ELR (cell line): ENCODE data around the gene NUTF2.
A peak's percentile ranks its signal among the peaks of the same experiment; 100 is the strongest.
"Not testable (repeated sequence)": the region's sequence is repeated elsewhere in the genome, so short reads cannot be mapped to it uniquely, and the experiment has no call there.

Experiments
- DNase-seq: peaks from one replicate; pipeline ENCODE4 v3.0.0-alpha.2; 2015; ENCODE audit warnings: low read depth

Gene NUTF2

DNA sequence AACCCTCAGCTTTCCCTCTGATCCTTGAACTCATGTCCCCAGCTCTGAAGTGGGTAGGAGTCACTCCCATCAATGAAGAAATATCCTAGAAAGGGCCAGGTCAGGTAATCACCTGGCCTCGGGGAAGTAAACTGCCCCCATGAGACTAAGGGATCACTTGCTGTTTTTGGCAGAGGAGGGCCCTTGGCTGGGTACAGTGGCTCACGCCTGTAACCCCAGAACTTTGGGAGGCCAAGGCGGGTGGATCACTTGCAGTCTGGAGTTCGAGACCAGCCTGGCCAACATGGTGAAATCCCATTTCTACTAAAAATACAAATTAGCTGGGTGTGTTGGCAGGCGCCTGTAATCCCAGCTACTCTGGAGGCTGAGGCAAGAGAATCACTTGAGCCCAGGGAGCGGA, 17.3 kb downstream of the NUTF2 start:
- not testable (repeated sequence) for DNase-seq

DNA sequence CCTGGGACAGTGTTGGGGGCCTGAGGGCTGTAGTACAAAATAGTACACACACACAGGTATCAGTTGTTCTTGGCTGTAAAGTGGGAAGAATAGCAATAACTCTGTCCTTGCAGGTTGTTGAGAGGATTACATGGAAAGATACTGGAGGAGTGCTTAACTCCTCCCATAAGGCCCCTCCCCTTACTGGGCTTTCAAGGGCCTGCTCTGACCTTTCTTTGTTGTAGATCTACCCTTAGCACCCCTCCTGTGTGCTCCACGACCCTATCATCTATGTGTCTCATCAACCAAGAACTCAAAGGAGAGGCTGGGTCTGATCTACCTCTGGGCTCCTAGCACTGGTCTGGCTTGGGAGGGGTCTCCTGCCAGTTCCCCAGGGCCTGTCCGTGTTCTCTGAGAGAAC, 17.9 kb downstream of the NUTF2 start:
- no peak for DNase-seq

DNA sequence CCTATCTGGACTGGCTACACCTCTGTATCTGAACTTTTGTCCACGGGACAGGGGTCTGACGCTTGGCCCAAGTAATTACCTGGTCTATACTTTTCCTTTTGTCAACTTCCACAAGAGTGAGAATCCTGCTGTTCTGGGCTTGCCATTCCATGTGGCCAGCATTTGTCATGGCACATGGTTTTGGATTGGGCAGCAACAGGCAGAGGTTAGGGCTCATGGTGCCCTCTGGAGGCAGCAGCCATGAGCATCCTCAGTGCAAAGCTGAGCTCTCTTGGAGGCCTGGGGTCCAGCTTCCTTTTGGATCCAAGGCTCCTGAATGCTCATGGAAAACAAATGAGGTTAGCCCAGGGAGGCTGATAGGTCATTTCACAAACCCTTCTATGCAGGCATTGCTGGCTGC, 18.6 kb downstream of the NUTF2 start:
- DNase-seq: peak; percentile 72

DNA sequence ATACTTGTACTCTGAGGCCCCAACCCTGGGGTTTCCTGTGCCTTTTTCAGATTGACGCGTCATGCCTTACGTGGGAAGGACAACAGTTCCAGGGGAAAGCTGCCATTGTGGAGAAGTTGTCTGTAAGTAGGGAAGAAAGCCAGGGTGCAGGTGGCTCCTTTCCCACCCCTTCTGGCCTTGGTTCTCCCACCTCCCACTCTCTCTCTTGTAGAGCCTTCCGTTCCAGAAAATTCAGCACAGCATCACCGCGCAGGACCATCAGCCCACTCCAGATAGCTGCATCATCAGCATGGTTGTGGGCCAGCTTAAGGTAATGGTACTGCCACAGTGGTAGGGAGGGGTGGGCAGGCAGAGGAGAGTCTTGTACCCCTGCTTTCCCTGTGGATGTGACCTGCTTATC, 21.6 kb downstream of the NUTF2 start:
- no peak for DNase-seq

DNA sequence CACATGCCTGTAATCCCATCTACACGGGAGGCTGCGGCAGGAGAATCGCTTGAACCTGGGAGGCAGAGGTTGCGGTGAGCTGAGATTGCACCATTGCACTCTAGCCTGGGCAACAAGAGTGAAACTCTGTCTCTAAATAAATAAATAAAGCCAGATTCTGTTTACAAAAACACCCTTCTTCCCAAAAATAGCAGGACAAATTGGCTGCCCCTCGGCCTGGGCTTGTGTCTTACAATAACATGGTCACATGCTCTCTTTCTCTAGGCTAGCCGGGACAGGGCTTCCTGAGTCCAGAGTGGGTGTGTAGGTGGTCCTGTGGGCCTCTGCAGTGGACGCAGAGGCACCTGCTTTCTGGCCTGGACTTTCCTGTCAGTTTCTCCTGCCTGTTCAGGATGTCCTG, 22.9 kb downstream of the NUTF2 start:
- no peak for DNase-seq

DNA sequence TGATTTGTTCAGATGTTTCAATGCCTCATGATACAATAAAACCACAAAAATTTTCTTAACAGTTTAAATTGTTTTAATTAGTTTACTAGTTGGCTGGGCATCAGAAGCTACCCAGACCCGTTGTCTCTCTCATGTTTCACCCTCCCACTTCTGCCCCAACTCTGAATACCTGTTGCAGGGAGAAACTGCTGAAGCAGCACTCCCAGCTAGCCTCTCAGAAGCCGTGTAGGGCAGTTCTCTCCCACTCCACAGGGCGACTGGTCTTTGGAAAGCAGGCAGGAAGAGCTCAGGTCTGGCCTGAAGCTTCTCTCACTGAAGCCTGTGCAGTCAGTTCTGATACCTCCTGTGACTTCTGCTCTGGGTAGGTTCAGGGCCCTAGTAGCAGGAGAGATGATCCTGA, 24.5 kb downstream of the NUTF2 start:
- no peak for DNase-seq

DNA sequence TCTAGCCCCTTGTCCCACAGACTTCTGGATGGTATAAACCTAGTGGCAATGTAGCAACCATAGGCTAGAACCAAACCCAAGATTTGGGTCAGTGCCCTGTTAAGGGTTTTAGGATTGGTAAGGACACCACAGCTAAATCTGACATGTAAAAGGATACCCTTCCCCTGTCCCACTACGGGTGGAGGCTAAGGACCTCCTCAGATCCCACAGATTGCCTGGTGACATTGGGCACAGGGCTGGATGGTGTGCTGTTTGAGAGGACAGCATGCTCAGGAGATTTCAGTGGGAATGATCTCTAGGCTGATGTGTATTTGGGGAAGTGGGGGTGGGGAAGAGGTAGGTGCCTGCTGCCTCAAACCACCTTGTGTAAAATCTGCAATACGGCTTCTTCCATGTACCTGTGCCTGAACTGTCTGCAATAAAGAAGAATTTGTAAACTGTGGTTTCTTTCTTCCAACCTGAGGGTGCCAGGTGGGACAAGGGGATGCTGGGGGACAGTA, 25.4 kb downstream of the NUTF2 start:
- no peak for DNase-seq

DNA sequence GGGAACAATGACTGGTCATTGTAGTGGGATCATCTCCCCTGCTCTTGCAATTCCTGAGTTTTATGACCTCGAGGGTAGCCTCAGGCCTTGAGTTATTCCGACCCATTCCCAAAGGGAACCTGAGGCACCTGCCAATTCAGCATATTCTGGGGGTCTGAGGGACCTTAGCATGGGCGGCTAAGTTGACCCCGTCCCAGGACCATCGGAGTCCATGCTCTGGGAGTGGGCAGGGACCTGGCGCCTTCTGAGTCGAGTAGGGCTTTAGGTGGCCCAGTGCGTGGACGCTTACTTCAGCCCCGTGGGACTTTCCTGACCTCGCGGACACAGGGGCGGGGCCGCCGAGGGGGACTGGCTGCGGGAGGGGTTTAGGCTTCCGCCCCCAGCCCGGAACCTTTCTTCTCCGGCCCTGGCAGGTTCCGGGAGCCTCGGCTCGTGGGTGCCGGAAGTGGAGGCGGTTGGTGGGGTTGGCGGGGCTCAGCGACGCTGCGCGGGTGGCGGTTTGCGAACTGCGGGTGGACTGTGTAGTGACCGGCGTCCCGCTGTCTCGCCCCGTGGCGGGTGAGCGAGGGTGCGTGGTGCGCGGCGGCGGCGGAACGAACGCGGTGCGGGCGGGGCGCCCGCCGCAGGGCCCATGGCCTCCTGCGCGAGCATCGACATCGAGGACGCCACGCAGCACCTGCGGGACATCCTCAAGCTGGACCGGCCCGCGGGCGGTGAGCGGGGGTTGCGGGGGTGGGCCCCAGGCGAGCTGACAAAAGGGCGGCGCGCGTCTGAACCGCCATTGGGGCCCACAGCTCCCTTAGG, 26.1 kb downstream of the NUTF2 start, which contains the start of gene EDC4:
Gene EDC4 (plus strand): TSS at position 422 of the 804 bp plus-strand sequence. CDS start 210 bp downstream, at position 632.
- peak; percentile 90 for DNase-seq

DNA sequence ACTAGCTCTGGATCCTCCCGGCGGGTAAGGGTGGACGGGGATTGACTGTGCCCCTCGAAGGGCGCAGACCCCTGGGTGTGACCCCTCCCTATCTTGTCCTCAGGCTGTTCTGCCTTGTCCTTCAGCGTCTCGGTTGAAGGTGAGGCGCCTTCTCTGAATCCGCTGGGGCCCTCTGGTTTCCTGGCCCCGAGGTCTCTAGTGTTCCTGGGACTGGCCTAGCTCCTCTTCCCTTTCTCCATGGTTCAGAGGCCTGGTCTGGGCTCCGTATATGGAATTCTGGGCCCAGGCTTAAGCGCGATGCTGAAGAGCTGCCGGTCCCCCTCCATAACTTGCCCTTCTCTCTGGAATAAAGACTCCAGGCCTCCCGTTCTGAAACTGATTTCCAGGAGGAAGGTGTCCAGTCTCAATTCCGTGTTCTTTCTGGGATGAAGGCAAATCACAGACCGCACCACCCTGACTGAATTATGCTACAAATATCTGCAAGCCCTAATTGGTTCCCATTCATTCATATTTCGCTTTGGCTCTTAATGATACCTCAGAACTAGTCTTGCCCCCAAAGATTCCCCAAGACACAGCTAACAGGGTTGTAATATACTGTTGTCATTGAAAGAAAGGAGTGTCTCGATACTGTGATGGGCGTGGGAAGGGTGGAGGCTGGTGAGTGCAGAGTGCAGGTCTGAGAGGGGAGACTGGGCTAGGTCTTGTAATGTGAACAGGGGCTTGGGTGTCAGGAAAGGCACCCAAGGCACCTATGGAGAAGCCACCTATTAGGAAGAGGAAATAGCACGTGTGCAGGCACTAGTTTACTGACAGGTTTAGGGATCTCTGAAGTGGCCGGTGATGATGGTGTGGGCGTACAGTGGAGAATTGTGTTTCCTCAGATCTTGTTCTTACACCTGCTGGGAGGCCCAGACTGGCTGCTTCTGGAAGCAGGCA, 27.0 kb downstream of the NUTF2 start:
- peak; percentile 40 for DNase-seq

DNA sequence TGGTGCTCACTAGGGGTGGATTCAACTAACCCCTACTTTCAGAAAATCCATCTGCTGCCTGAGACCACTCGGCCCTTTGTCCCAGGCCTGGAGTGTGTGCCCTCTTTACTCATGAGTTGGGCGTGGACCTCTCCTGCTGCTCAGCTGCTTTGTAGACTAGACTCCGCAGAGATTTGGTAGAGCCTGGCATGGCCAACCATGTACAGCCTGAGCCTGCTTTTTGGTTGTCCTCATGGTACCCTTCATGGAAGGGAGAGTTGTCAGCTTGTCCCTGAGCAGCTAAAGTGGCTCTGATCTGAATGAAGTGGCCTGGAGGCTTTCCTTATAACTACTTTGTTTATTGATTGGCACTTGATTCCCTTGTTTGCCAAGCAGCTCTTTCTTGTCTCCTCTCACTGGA, 27.6 kb downstream of the NUTF2 start:
- DNase-seq: no peak

DNA sequence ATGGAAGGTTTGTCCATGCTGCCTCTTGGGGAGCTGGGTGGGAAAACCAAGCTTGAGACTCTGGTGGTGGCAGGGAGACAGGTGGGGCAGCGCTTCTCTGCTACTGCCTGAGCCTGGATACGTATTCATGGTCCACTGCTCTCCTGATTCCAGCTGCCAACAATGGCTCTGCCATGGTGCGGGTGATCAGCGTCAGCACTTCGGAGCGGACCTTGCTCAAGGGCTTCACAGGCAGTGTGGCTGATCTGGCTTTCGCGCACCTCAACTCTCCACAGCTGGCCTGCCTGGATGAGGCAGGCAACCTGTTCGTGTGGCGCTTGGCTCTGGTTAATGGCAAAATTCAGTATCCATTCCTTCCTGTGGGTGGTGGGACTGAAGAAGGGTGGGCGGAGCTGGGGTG, 30.3 kb downstream of the NUTF2 start:
- no peak for DNase-seq

DNA sequence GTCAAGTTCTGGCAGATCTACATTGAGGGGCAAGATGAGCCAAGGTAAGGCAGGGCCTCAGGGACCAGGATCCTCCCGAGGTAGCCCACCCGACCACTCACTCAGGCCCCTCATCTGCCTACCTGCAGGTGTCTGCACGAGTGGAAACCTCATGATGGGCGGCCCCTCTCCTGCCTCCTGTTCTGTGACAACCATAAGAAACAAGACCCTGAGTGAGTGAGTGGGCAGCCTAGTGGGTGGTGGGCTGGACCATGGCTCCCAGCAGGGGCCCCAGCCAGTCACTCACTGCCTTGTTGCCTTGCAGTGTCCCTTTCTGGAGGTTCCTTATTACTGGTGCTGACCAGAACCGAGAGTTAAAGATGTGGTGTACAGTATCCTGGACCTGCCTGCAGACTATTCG, 31.5 kb downstream of the NUTF2 start:
- no peak for DNase-seq

DNA sequence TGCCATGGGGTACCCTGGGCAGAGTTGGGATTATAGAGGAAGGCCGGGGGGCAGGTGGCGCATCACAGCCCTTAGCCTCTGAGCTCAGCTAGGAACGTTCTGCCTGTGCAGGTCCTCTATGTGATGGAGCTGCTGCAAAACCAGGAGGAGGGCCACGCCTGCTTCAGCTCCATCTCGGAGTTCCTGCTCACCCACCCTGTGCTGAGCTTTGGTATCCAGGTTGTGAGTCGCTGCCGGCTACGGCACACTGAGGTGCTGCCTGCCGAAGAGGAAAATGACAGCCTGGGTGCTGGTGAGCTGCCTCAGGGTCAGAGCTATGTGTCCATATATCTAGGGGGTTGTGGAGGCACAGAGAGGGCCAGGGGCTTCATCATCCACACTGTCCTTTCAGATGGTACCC, 32.1 kb downstream of the NUTF2 start:
- no peak for DNase-seq

DNA sequence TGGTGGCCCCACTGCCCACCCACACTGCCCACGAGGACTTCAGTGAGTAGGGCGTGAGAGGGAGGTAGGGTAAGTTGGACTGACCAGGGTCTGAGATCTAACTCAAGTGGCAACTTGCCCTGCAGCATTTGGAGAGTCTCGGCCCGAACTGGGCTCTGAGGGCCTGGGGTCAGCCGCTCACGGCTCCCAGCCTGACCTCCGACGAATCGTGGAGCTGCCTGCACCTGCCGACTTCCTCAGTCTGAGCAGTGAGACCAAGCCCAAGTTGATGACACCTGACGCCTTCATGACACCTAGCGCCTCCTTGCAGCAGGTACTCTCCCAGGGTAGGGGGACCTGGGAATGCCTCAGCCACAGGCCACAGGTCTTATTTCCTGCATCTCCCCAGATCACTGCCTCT, 32.7 kb downstream of the NUTF2 start:
- DNase-seq: no peak

DNA sequence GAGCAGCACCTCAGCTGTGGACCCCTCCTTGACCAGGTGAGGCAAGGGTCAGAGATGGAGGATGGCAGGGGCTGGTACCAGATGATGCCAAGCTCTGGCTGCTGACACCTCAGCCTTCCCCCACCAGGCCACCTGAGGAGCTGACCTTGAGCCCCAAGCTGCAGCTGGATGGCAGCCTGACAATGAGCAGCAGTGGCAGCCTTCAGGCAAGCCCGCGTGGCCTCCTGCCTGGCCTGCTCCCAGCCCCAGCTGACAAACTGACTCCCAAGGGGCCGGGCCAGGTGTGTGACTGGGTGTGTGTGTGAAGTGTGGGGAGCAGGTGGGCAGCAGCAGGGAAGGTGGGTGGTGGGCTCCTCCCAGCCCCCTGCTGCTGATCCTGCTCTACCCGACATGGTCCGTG, 33.2 kb downstream of the NUTF2 start:
- no peak for DNase-seq

DNA sequence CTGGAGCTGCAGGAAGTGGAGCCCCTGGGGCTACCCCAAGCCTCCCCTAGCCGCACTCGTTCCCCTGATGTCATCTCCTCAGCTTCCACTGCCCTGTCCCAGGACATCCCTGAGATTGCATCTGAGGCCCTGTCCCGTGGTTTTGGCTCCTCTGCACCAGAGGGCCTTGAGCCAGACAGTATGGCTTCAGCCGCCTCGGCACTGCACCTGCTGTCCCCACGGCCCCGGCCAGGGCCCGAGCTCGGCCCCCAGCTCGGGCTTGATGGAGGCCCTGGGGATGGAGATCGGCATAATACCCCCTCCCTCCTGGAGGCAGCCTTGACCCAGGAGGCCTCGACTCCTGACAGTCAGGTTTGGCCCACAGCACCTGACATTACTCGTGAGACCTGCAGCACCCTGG, 33.9 kb downstream of the NUTF2 start:
- no peak for DNase-seq

DNA sequence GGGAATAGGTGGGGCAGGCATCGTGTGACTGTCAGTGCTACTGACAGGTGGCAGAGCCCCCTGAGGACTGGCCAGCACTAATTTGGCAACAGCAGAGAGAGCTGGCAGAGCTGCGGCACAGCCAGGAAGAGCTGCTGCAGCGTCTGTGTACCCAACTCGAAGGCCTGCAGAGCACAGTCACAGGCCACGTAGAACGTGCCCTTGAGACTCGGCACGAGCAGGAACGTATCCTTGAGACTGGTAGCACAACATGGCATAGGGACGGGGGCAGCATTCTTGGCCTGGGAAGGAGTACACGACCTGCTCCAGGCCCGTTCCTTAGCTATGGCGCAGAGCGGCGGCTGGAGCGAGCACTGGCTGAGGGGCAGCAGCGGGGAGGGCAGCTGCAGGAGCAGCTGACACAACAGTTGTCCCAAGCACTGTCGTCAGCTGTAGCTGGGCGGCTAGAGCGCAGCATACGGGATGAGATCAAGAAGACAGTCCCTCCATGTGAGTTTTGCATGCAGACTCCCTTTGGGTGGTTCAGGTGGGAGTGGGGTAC, 35.0 kb downstream of the NUTF2 start:
- DNase-seq: no peak

DNA sequence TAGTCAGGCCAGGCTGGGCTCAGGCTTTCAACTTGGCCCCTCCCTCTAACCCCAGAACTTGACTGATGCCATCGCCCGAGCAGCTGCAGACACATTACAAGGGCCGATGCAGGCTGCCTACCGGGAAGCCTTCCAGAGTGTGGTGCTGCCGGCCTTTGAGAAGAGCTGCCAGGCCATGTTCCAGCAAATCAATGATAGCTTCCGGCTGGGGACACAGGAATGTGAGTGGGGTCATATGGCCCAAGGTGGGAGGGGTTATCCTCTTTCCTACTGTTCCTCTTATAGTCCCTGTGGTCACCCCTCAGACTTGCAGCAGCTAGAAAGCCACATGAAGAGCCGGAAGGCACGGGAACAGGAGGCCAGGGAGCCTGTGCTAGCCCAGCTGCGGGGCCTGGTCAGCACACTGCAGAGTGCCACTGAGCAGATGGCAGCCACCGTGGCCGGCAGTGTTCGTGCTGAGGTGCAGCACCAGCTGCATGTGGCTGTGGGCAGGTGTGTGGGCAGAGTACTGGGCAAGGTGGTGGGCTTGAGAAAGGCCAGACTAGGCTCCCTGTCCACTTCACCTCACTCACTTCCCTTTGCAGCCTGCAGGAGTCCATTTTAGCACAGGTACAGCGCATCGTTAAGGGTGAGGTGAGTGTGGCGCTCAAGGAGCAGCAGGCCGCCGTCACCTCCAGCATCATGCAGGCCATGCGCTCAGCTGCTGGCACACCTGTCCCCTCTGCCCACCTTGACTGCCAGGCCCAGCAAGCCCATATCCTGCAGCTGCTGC, 35.8 kb downstream of the NUTF2 start:
- no peak for DNase-seq

DNA sequence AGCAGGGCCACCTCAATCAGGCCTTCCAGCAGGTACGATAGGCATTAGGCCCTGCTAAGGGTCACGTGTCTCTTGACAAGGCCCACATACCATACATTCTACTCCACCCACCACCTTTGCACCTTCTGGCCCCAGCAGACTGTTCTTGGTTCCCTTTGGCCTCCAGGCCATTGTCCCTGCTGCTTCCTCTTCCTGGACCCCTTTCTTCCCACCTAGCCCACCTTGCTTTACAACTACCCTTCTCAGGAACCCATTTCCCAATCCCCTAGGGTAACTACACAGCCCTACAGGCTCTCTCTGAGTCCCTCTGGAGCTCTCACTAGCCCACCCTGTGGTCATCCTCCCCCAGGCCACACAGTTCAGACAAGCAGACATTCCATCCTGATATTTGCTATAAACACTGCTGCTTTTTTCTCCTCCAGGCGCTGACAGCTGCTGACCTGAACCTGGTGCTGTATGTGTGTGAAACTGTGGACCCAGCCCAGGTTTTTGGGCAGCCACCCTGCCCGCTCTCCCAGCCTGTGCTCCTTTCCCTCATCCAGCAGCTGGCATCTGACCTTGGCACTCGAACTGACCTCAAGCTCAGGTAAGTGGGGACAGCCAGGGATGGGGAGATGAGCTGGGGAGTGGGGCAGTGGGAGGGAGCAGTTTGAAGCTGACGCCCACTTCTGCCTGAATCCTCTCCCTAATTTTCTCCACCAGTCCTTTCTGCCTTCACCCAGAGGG, 36.6 kb downstream of the NUTF2 start:
- DNase-seq: no peak

DNA sequence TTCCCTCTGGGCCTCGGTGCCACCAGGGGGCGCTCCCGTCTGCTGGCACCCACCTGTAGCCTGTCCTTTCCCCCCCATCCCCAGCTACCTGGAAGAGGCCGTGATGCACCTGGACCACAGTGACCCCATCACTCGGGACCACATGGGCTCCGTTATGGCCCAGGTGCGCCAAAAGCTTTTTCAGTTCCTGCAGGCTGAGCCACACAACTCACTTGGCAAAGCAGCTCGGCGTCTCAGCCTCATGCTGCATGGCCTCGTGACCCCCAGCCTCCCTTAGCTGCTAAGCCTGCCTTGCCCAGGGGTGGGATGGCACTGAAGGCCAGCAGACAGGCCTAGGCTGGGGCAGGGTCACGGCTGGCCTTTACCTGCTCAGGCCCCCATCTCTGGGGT, 37.1 kb downstream of the NUTF2 start:
- peak; percentile 63 for DNase-seq

DNA sequence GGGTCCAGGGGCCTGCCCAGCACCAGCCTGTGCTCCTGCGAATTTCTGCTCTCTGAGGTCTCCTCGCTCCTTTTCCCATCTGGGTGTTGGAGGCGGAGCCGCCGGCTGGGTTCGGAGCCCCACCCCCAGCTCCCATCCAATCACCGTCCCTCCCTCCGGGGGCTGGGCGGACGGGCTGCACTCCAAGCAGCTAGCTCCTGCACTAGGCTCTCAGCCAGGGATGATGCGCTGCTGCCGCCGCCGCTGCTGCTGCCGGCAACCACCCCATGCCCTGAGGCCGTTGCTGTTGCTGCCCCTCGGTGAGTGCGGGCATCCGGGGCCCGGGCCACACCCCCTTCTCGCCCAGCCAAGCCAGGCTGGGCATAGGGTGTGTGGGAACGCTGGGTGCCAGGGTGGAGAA, 38.0 kb downstream of the NUTF2 start, which contains the start of gene NRN1L:
Gene NRN1L (plus strand): TSS at position 202 of the 400 bp plus-strand sequence. CDS start 19 bp downstream, at position 221.
- peak; percentile 95 for DNase-seq
